H9 (cell line): ENCODE results near the gene PRAC2. TPM values are rescaled to one million over a fixed set of nuclear protein-coding genes. Genes with fewer than 3 reads are reported as not detected.

ENCODE experiments used
- DNase-seq: peaks from one replicate; pipeline ENCODE4 v3.0.0-alpha.2; 2017
- H2AFZ ChIP-seq: one replicate; pipeline ENCODE4 v1.6.1; 2013; ENCODE audit warnings: mild to moderate bottlenecking, low read length, control low read depth, moderate library complexity
- H2AK5ac ChIP-seq: 2 replicates; pipeline ENCODE4 v1.6.1; 2013; ENCODE audit warnings: low read length, control low read depth, mixed read lengths; ENCODE audit not compliant: insufficient read length
- H2BK120ac ChIP-seq: one replicate; pipeline ENCODE4 v1.6.1; 2013; ENCODE audit warnings: low read depth, mild to moderate bottlenecking, low read length, control low read depth, inconsistent platforms; ENCODE audit not compliant: poor library complexity, severe bottlenecking
- H2BK12ac ChIP-seq: 2 replicates; pipeline ENCODE4 v1.6.1; 2013; ENCODE audit warnings: low read length, control low read depth, mixed read lengths, low read depth; ENCODE audit not compliant: insufficient read length
- H2BK15ac ChIP-seq: 2 replicates; pipeline ENCODE4 v1.6.1; 2013; ENCODE audit warnings: low read depth, low read length, control low read depth
- H2BK20ac ChIP-seq: one replicate; pipeline ENCODE4 v1.6.1; 2013; ENCODE audit warnings: low read depth, mild to moderate bottlenecking, low read length, control low read depth, inconsistent platforms; ENCODE audit not compliant: poor library complexity, severe bottlenecking
- H2BK5ac ChIP-seq: 2 replicates; pipeline ENCODE4 v1.6.1; 2013; ENCODE audit warnings: low read length, control low read depth, mixed read lengths; ENCODE audit not compliant: insufficient read length
- H3K14ac ChIP-seq: 2 replicates; pipeline ENCODE4 v1.6.1; 2013; ENCODE audit warnings: low read length, control low read depth; ENCODE audit not compliant: insufficient read depth
- H3K18ac ChIP-seq: 2 replicates; pipeline ENCODE4 v1.6.1; 2013; ENCODE audit warnings: low read depth, mild to moderate bottlenecking, mixed read lengths, low read length, control low read depth; ENCODE audit not compliant: insufficient read length
- H3K23ac ChIP-seq: 2 replicates; pipeline ENCODE4 v1.6.1; 2013; ENCODE audit warnings: low read length, control low read depth, mixed read lengths, low read depth; ENCODE audit not compliant: insufficient read length
- H3K23me2 ChIP-seq: 2 replicates; pipeline ENCODE4 v1.6.1; 2013; ENCODE audit warnings: low read depth, mild to moderate bottlenecking, mixed read lengths, low read length, control low read depth; ENCODE audit not compliant: insufficient read length, poor library complexity, severe bottlenecking
- H3K27ac ChIP-seq: 2 replicates; pipeline ENCODE4 v1.5.1; 2013; ENCODE audit warnings: low read length, control low read depth, mixed read lengths, low read depth; ENCODE audit not compliant: insufficient read length
- H3K27me3 ChIP-seq: 2 replicates; pipeline ENCODE4 v1.6.1; 2013; ENCODE audit warnings: low read length, control low read depth, inconsistent platforms; ENCODE audit not compliant: insufficient read depth
- H3K4ac ChIP-seq: 2 replicates; pipeline ENCODE4 v1.6.1; 2013; ENCODE audit warnings: low read depth, mild to moderate bottlenecking, control low read depth, inconsistent platforms, low read length, moderate library complexity
- H3K4me1 ChIP-seq: 2 replicates; pipeline ENCODE4 v1.6.1; 2013; ENCODE audit warnings: low read length, control low read depth, inconsistent platforms; ENCODE audit not compliant: insufficient read depth
- H3K4me2 ChIP-seq: 2 replicates; pipeline ENCODE4 v1.6.1; 2013; ENCODE audit warnings: low read length, control low read depth, mixed read lengths; ENCODE audit not compliant: insufficient read length, insufficient read depth
- H3K56ac ChIP-seq: 2 replicates; pipeline ENCODE4 v1.6.1; 2013; ENCODE audit warnings: low read depth, mild to moderate bottlenecking, mixed read lengths, low read length, control low read depth; ENCODE audit not compliant: insufficient read length
- H3K79me1 ChIP-seq: 2 replicates; pipeline ENCODE4 v1.6.1; 2013; ENCODE audit warnings: low read depth, mild to moderate bottlenecking, moderate library complexity, low read length, control low read depth, inconsistent platforms; ENCODE audit not compliant: insufficient read depth, poor library complexity, severe bottlenecking
- H3K79me2 ChIP-seq: 2 replicates; pipeline ENCODE4 v1.6.1; 2013; ENCODE audit warnings: low read length, control low read depth, inconsistent platforms; ENCODE audit not compliant: insufficient read depth
- H3K9ac ChIP-seq: 2 replicates; pipeline ENCODE4 v1.6.1; 2013; ENCODE audit warnings: low read length, control low read depth, mixed read lengths; ENCODE audit not compliant: insufficient read length; ENCODE audit errors: extremely low read depth
- H3K9me3 ChIP-seq: one replicate; pipeline ENCODE4 v1.6.1; 2013; ENCODE audit warnings: low read depth, low read length, inconsistent platforms; ENCODE audit not compliant: control insufficient read depth
- H3T11ph ChIP-seq: one replicate; pipeline ENCODE4 v1.6.1; 2013; ENCODE audit warnings: mild to moderate bottlenecking, low read length, control low read depth, inconsistent platforms
- H4K20me1 ChIP-seq: one replicate; pipeline ENCODE4 v1.6.1; 2013; ENCODE audit not compliant: control insufficient read depth, insufficient read length, insufficient read depth
- H4K5ac ChIP-seq: 2 replicates; pipeline ENCODE4 v1.6.1; 2013; ENCODE audit warnings: low read depth, mild to moderate bottlenecking, mixed read lengths, low read length, control low read depth; ENCODE audit not compliant: insufficient read length
- H4K8ac ChIP-seq: replicated peaks from 2 replicates; pipeline ENCODE4 v1.6.1; 2013; ENCODE audit warnings: low read length, control low read depth, mixed read lengths, low read depth; ENCODE audit not compliant: insufficient read length
- H4K91ac ChIP-seq: 2 replicates; pipeline ENCODE4 v1.6.1; 2013; ENCODE audit warnings: low read depth, mild to moderate bottlenecking, moderate library complexity, mixed read lengths, low read length, control low read depth; ENCODE audit not compliant: insufficient read length
- H3K27ac Mint-ChIP-seq, 3 experiments: 2 replicates in 2 of 3; 3 replicates in 1 of 3; pipeline ENCODE4 v1.8.0; 2020 to 2021; ENCODE audit warnings: mixed read lengths in 3 of 3, mild to moderate bottlenecking in 1 of 3, moderate library complexity in 1 of 3
- H3K27me3 Mint-ChIP-seq: 2 replicates; pipeline ENCODE4 v1.8.0; 2021; ENCODE audit warnings: low read depth, mild to moderate bottlenecking, moderate library complexity, mixed read lengths
- H3K36me3 Mint-ChIP-seq, 3 experiments: 2 replicates in 2 of 3; 3 replicates in 1 of 3; pipeline ENCODE4 v1.8.0; 2020 to 2021; ENCODE audit warnings: low read depth in 3 of 3, mixed read lengths in 3 of 3; ENCODE audit not compliant: insufficient read depth in 1 of 3
- H3K4me1 Mint-ChIP-seq, 2 experiments: 2 replicates each; pipeline ENCODE4 v1.8.0; 2020; ENCODE audit warnings: mixed read lengths in 2 of 2
- H3K4me3 Mint-ChIP-seq, 2 experiments: 2 replicates in 1 of 2; 3 replicates in 1 of 2; pipeline ENCODE4 v1.8.0; 2020 to 2021; ENCODE audit warnings: mild to moderate bottlenecking in 2 of 2, mixed read lengths in 2 of 2, moderate library complexity in 1 of 2
- H3K9me3 Mint-ChIP-seq, 2 experiments: 2 replicates in 1 of 2; 3 replicates in 1 of 2; pipeline ENCODE4 v1.8.0; 2020; ENCODE audit warnings: mild to moderate bottlenecking in 2 of 2, mixed read lengths in 2 of 2, moderate library complexity in 1 of 2
- WGBS: extraction: QIAGEN DNeasy Blood & Tissue Kit; methylation state at CpG from one replicate; pipeline ENCODE4 v1.1.7; 2013; ENCODE audit warnings: missing lambda C conversion rate, low lambda C conversion rate, mixed read lengths; ENCODE audit not compliant: insufficient read length; ENCODE audit errors: extremely low coverage; 5-methylcytosine and 5-hydroxymethylcytosine counted together
- total RNA-seq: library from RNA; stranded (reverse); gene quantifications from 2 replicates; pipeline ENCODE4 v1.2.1, GENCODE V29; 2021
- TF ChIP-seq, protein P1 (sequence below): fragments of 200-600 bp; sonication (generic); conservative IDR thresholded peaks from 3 replicates; pipeline ENCODE4 v1.8.0; 2021; ENCODE audit warnings: antibody characterized with exemption, mild to moderate bottlenecking

The PRAC2 gene
- total RNA-seq, 1 experiment from 2014 or later: not detected

DNA sequence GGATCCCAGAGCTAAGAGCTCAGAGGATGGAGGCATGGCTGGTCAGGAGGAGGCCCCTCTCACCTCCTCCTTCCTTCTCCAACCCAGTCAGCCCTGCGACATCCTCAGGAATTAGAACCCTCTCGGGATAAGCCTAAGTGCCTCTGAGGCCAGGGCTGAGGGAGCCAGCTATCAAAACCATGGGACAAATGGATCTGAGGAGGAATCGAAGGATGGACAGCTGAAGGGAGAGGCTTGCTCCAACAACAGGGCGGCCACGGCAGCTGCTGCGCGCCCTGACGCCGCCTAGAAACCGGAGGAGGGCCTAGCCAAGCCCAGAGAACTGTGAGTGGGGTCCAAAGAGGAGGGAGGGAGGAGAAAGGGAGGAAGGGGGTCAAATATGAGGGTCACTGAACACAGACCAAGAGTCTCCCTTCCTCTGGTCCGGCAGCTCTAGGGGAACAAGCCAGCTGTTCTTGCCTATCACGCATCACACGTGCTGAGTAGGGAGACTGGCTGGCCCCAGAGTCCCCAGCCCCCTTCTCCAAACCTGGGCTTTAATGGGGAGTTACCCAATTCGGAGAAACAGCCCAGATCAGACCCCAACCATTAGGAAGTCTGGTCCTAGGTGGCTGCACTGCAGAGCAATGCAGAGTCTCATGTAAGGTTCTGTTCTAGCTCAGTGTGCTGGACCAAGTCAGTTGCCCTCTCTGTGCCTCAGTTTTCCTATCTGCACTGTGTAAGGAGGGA, 11.5 kb downstream of the PRAC2 start:
- no peak overlapping the region for H3K18ac ChIP-seq
- peaks cover 15 to 18% of the 10 kb centered on the region in 2 experiments for H3K4me1 Mint-ChIP-seq
- no CpG with 5 or more reads among the region's 14 CpGs for WGBS
- no peak overlapping the region for H3T11ph ChIP-seq
- H2BK12ac ChIP-seq: no peak overlapping the region
- no peak overlapping the region for H3K4ac ChIP-seq
- H3K4me2 ChIP-seq: no peak overlapping the region
- H3K27ac Mint-ChIP-seq: no peak overlapping the region
- no peak overlapping the region for H4K5ac ChIP-seq
- no peaks in the 10 kb centered on the region for H3K4me1 ChIP-seq
- no peak overlapping the region for H2AK5ac ChIP-seq
- no peak for DNase-seq
- H2BK15ac ChIP-seq: no peak overlapping the region
- peaks cover 99% of the 10 kb centered on the region for H3K27me3 ChIP-seq
- H3K9me3 Mint-ChIP-seq: peaks cover 0 to 14% of the 10 kb centered on the region in 2 experiments; a peak in 2 of 5 replicates
- H3K23me2 ChIP-seq: no peaks in the 10 kb centered on the region
- H3K9ac ChIP-seq: no peak overlapping the region
- H3K79me2 ChIP-seq: no peaks in the 10 kb centered on the region
- TF ChIP-seq, protein P1, sequence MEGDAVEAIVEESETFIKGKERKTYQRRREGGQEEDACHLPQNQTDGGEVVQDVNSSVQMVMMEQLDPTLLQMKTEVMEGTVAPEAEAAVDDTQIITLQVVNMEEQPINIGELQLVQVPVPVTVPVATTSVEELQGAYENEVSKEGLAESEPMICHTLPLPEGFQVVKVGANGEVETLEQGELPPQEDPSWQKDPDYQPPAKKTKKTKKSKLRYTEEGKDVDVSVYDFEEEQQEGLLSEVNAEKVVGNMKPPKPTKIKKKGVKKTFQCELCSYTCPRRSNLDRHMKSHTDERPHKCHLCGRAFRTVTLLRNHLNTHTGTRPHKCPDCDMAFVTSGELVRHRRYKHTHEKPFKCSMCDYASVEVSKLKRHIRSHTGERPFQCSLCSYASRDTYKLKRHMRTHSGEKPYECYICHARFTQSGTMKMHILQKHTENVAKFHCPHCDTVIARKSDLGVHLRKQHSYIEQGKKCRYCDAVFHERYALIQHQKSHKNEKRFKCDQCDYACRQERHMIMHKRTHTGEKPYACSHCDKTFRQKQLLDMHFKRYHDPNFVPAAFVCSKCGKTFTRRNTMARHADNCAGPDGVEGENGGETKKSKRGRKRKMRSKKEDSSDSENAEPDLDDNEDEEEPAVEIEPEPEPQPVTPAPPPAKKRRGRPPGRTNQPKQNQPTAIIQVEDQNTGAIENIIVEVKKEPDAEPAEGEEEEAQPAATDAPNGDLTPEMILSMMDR: no peak
- no peak overlapping the region for H2BK5ac ChIP-seq
- H3K9me3 ChIP-seq: no peaks in the 10 kb centered on the region
- H3K56ac ChIP-seq: no peak overlapping the region
- no peak overlapping the region for H3K23ac ChIP-seq
- H3K27ac ChIP-seq: no peak overlapping the region
- no peak overlapping the region for H3K14ac ChIP-seq
- no peak overlapping the region for H3K4me3 Mint-ChIP-seq
- no peaks in the 10 kb centered on the region for H3K36me3 Mint-ChIP-seq
- H3K27me3 Mint-ChIP-seq: peaks cover 100% of the 10 kb centered on the region
- H4K91ac ChIP-seq: no peak overlapping the region
- no peak overlapping the region for H4K8ac ChIP-seq
- no peak overlapping the region for H2AFZ ChIP-seq
- no peak overlapping the region for H2BK20ac ChIP-seq
- H3K79me1 ChIP-seq: no peaks in the 10 kb centered on the region
- no peak overlapping the region for H2BK120ac ChIP-seq
- peaks cover 2% of the 10 kb centered on the region for H4K20me1 ChIP-seq
